ENCODE measurements around the gene CACNA1B.
"Not testable (repeated sequence)": the region's sequence is repeated elsewhere in the genome, so short reads cannot be mapped to it uniquely, and the experiment has no call there.

DNA sequence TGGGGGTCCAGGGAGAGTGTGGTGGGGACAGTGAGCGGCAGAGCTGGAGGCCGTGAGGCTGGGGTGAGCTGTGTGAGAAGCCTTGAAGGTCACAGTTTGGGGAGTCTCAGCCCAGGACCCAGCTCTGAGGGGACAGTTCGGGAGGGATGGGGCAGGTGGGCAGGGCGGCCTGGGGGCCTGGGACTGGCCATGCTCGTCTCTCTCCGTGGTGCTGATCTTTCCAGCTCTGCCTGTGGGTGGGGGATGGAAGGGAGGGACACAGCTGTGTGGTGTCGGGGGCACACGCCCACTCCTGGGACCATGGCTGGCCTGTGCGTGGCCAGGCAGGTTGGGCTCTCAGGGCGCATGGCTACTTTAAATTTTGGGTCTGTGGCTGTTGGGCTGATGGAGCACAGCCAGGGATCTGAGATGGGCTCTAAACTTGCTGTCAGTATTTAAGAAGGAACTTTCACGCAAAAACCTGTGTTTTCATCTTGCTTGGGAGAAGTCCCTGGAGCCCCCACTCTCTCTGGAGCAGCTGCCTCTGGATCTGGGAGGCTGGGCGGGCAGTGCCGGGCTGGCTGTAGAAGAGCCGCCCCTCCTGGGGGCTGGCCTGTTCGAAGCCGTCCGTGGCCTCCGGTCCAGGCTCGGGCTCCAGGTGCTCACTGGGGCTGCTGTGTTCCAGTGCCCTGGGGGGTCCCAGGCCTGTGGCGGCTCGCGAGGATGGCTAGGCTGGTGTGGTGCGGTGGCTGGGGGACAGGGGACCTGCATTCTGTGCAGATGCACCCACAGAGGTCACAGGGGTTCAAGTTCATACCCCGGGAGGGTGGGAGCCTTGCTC is 13.4 kb downstream of the CACNA1B start:
- TF ChIP-seq CTCF (IDR thresholded peaks at IDR 0.05; ENCODE audit: borderline replicate concordance, extremely low read depth, low read length, poor library complexity, severe bottlenecking); EZH2 (IDR thresholded peaks at IDR 0.05; ENCODE audit: borderline replicate concordance, low read depth, low read length, severe bottlenecking): not testable (repeated sequence)
